GM12878 (cell line): ENCODE measurements around the gene GPR39. TPM values are rescaled to one million over a fixed set of nuclear protein-coding genes. Genes with fewer than 3 reads are reported as not detected.
A peak's percentile ranks its signal among the peaks of the same experiment; 100 is the strongest.

ENCODE experiments used
- ATAC-seq: fragments of 200-7000 bp; cut with Tn5 transposase; 3 replicates; pipeline ENCODE4 v1.9.1; 2020; ENCODE audit warnings: mild to moderate bottlenecking, moderate library complexity
- BruUV-seq: library from RNA; stranded (reverse); fragments of 400-500 nt; replicated peaks from 2 replicates; lab custom pipeline; 2021; lab: Mats Ljungman, UMichigan
- CTCF ChIA-PET: fragments of 300-600 bp; sonication (Branson Sonifier 250); formaldehyde crosslinking; extraction: SDS; loops from one replicate; lab custom pipeline; 2021; ENCODE audit warnings: inconsistent platforms; lab: Yijun Ruan, JAX
- POLR2A ChIA-PET: fragments of 350-600 bp; formaldehyde crosslinking; extraction: SDS; loops from one replicate; lab custom pipeline; 2021; ENCODE audit warnings: inconsistent platforms; lab: Charles Lee
- RAD21 ChIA-PET: fragments of 300-600 bp; sonication (Branson Sonifier 250); formaldehyde crosslinking; loops from one replicate; lab custom pipeline; 2023; ENCODE audit warnings: antibody characterized with exemption; ENCODE audit not compliant: unreplicated experiment; lab: Charles Lee
- SMC1A ChIA-PET: fragments of 300-600 bp; sonication (Branson Sonifier 250); formaldehyde crosslinking; loops from one replicate; lab custom pipeline; 2023; ENCODE audit not compliant: unreplicated experiment, uncharacterized antibody; lab: Charles Lee
- DNase-seq: peaks from one replicate; pipeline ENCODE4 v3.0.0-alpha.2; 2011; ENCODE audit warnings: low read depth, low spot score
- FAIRE-seq: peaks from 3 replicates; lab custom pipeline; 2011; peaks lifted over from hg19 to GRCh38; lab: Jason Lieb, UNC
- H2AFZ ChIP-seq: 2 replicates; pipeline ENCODE4 v1.6.0; 2011; ENCODE audit warnings: low read depth, low read length, control low read depth; ENCODE audit not compliant: control insufficient read depth
- H3K27ac ChIP-seq: 2 replicates; pipeline ENCODE4 v1.5.1; 2011; ENCODE audit warnings: control low read depth; ENCODE audit not compliant: control insufficient read depth, insufficient read depth
- H3K27me3 ChIP-seq, 2 experiments: replicated peaks in 1 of 2; 2 replicates each; pipeline versions ENCODE4 v1.6.0 to v1.6.1; 2011; ENCODE audit warnings: low read length in 1 of 2; ENCODE audit not compliant: control insufficient read depth in 2 of 2, insufficient read depth in 2 of 2
- H3K36me3 ChIP-seq, 2 experiments: 2 replicates each; pipeline ENCODE4 v1.5.1; 2011; ENCODE audit warnings: low read length in 1 of 2; ENCODE audit not compliant: control insufficient read depth in 2 of 2, insufficient read depth in 2 of 2
- H3K4me1 ChIP-seq: 2 replicates; pipeline ENCODE4 v1.6.1; 2011; ENCODE audit warnings: mild to moderate bottlenecking, low read length, moderate library complexity, mixed read lengths; ENCODE audit not compliant: control insufficient read depth, insufficient read depth
- H3K4me2 ChIP-seq: 2 replicates; pipeline ENCODE4 v1.6.0; 2011; ENCODE audit warnings: control low read depth; ENCODE audit not compliant: control insufficient read depth, insufficient read depth
- H3K4me3 ChIP-seq: fragments of 200-600 bp; sonication (generic); 2 replicates; pipeline ENCODE4 v1.5.1; 2016
- H3K79me2 ChIP-seq: 2 replicates; pipeline ENCODE4 v1.6.0; 2011; ENCODE audit warnings: low read length; ENCODE audit not compliant: control insufficient read depth, insufficient read depth
- H3K9ac ChIP-seq: 2 replicates; pipeline ENCODE4 v1.8.0; 2011; ENCODE audit warnings: low read length, control low read depth, mixed read lengths; ENCODE audit not compliant: control insufficient read depth, insufficient read depth
- H3K9me3 ChIP-seq: replicated peaks from 3 replicates; pipeline ENCODE4 v1.5.1; 2011; ENCODE audit warnings: mild to moderate bottlenecking, low read length; ENCODE audit not compliant: control insufficient read depth, insufficient read depth
- H4K20me1 ChIP-seq: 2 replicates; pipeline ENCODE4 v1.6.0; 2011; ENCODE audit not compliant: control insufficient read depth, insufficient read depth
- BHLHE40 ChIP-seq, 2 experiments: fragments of 450-650 bp in 1 of 2; IDR thresholded peaks; 2 replicates each; pipeline ENCODE4 v1.6.1; 2011 to 2017; ENCODE audit warnings: low read depth in 2 of 2, borderline replicate concordance in 1 of 2, improper control_type of control experiment in 1 of 2, low read length in 1 of 2, mild to moderate bottlenecking in 1 of 2
- BRCA1 ChIP-seq: IDR thresholded peaks from 2 replicates; pipeline ENCODE4 v1.6.1; 2011; ENCODE audit warnings: low read depth, low read length, improper control_type of control experiment
- EP300 ChIP-seq, 2 experiments: fragments of 150-350 bp in 1 of 2; IDR thresholded peaks; 2 replicates each; pipeline ENCODE4 v1.6.1; 2011 to 2012; ENCODE audit warnings: low read depth in 2 of 2, low read length in 2 of 2, borderline replicate concordance in 1 of 2, improper control_type of control experiment in 1 of 2, inconsistent platforms in 1 of 2; ENCODE audit not compliant: control insufficient read depth in 1 of 2
- GATAD2B ChIP-seq: fragments of 450-650 bp; conservative IDR thresholded peaks from 2 replicates; pipeline ENCODE4 v1.6.1; 2017; ENCODE audit warnings: low read depth, mild to moderate bottlenecking, moderate library complexity
- MEF2A ChIP-seq: IDR thresholded peaks from 2 replicates; pipeline ENCODE4 v1.6.1; 2011; ENCODE audit warnings: low read depth, mild to moderate bottlenecking, low read length, moderate library complexity; ENCODE audit not compliant: insufficient read depth
- NFIC ChIP-seq: IDR thresholded peaks from 2 replicates; pipeline ENCODE4 v1.6.1; 2012; ENCODE audit warnings: low read depth, mild to moderate bottlenecking, inconsistent platforms, low read length, moderate library complexity
- NRF1 ChIP-seq: conservative IDR thresholded peaks from 2 replicates; pipeline ENCODE4 v1.6.1; 2011; ENCODE audit warnings: mild to moderate bottlenecking, low read depth, low read length, improper control_type of control experiment
- POLR2AphosphoS5 ChIP-seq: IDR thresholded peaks from 2 replicates; pipeline ENCODE4 v1.6.1; 2011; ENCODE audit warnings: mild to moderate bottlenecking, low read length, inconsistent platforms
- SIN3A ChIP-seq: IDR thresholded peaks from 2 replicates; pipeline ENCODE4 v1.6.1; 2012; ENCODE audit warnings: low read depth, low read length, improper control_type of control experiment
- SMC3 ChIP-seq: IDR thresholded peaks from 2 replicates; pipeline ENCODE4 v1.6.1; 2011; ENCODE audit warnings: low read length, improper control_type of control experiment, borderline replicate concordance
- YBX1 ChIP-seq: fragments of 450-650 bp; IDR thresholded peaks from 2 replicates; pipeline ENCODE4 v1.6.1; 2016; ENCODE audit warnings: antibody characterized with exemption
- ZNF24 ChIP-seq: fragments of 450-650 bp; IDR thresholded peaks from 2 replicates; pipeline ENCODE4 v1.6.1; 2017; ENCODE audit warnings: antibody characterized with exemption, mild to moderate bottlenecking
- WGBS: methylation state at CpG from one replicate; pipeline ENCODE4 v1.1.6; 2016; ENCODE audit warnings: low lambda C conversion rate; ENCODE audit not compliant: insufficient replicate concordance, insufficient coverage; ENCODE audit errors: missing lambda C conversion rate; 5-methylcytosine and 5-hydroxymethylcytosine counted together
- in situ Hi-C: fragments of 300-500 bp; cut with MboI; formaldehyde crosslinking; loops from 9 replicates; pipeline ENCODE4 v1.14.3; 2018; ENCODE audit warnings: mixed read lengths
- intact Hi-C: fragments of 100-400 bp; cut with micrococcal nuclease; formaldehyde crosslinking; loops from one replicate; pipeline ENCODE4 v1.14.2; 2022; ENCODE audit not compliant: unreplicated experiment
- polyA plus RNA-seq, 11 experiments: library from polyadenylated mRNA; depleted of rRNA in 4 of 11; unstranded in 6 of 11; stranded (reverse) in 5 of 11; fragments of >200 nt; fragmentation: Nextera tagmentation in 4 of 11; fragmentation: Illumina TruSeq in 1 of 11; extraction: Ambion mirVana in 4 of 11; extraction: Trizol in 1 of 11; gene quantifications; 1 replicate in 1 of 11; 2 replicates in 10 of 11; pipeline versions ENCODE4 v1.2.1 to v1.2.3, GENCODE V29; 2011 to 2016; ENCODE audit warnings: inconsistent platforms in 2 of 11, missing spikeins in 2 of 11, low read depth in 1 of 11
- total RNA-seq, 4 experiments: library from RNA; depleted of rRNA in 3 of 4; stranded (reverse); fragments of >200 nt in 3 of 4; fragmentation: Illumina TruSeq in 1 of 4; extraction: Trizol in 1 of 4; gene quantifications; 2 replicates each; pipeline versions ENCODE4 v1.2.1 to v1.2.3, GENCODE V29; 2013 to 2021
- TF ChIP-seq, protein P1 (sequence below): fragments of 450-650 bp; IDR thresholded peaks from 2 replicates; pipeline ENCODE4 v1.6.1; 2017; ENCODE audit warnings: borderline replicate concordance
- TF ChIP-seq, protein P2 (sequence below): fragments of 450-650 bp; IDR thresholded peaks from 2 replicates; pipeline ENCODE4 v1.6.1; 2017; ENCODE audit warnings: mild to moderate bottlenecking

Gene GPR39
- total and polyA plus RNA-seq, 10 of the 15 experiments (the other 5 are each of a cell fraction or from before 2014, with no cell fraction given) = 0.05 to 0.23 TPM; not detected in 8

DNA sequence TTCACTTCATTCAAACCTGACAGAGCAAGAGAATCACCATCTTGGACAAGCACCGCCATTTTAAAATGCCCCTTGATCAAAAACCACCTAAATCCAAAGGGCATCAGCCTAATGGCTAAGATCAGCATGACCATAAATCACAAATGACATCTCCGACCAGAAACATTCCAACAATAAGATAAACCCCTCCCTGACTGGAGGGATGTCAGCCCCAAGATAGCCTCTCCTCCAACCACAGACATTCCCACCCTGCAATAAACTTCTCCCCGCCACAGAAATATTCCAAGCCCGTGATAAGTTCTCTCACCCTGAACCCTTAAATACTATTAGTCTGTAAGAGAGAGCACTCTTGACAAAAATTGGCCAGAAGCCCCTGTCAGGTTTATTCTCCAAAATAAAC is 275.0 kb downstream of the GPR39 start:
- no TSS peak for BruUV-seq
- Histone ChIP-seq H3K79me2 (no peaks in the 10 kb centered on the region), H3K9me3 (no peaks in the 10 kb centered on the region), H3K9ac (no peak overlapping the region), H3K4me2 (no peak overlapping the region), H3K4me3 (no peak overlapping the region), H3K27ac (no peak overlapping the region), H2AFZ (no peak overlapping the region), H4K20me1 (no peaks in the 10 kb centered on the region), H3K4me1 (no peaks in the 10 kb centered on the region), H3K36me3 (no peaks in the 10 kb centered on the region), H3K27me3 (no peaks in the 10 kb centered on the region)
- DNase-seq = no peak
- ChIA-PET CTCF (no interaction called here), RAD21 (no interaction called here), POLR2A (no interaction called here), SMC1A (no interaction called here)
- TF ChIP-seq BRCA1 (no peak), BHLHE40 (IDR thresholded peaks at IDR 0.05; ENCODE audit: borderline replicate concordance in 1 of 2, low read depth in 2 of 2, low read length in 1 of 2) (peak in 1 of 2 experiments; percentile 44; a peak in 1 of 4 replicates)
- ATAC-seq = no peak
- in situ Hi-C loops = no loop called here
- no peak for FAIRE-seq
- intact Hi-C loops = no loop called here
- 47% methylated on average over 4 of the region's 4 CpGs for WGBS

DNA sequence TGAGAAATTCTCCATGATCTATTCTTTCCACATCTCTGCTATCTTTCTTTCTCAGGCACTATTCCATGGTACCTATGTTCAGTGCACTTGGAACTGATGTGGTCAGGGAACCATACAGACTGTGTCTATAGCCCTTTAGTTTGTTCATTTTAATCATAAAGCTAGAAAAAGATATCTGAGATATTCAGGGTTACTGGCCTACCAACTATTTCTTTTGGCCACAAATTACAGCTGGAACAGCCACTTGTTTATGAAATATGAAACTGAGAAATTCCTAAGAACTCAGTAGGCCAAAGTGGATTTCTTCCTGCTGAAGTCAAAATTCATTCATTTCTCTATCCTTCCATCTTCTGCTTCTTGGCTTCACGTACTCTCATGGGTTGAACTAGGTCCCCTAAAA is 276.2 kb downstream of the GPR39 start:
- H3K4me1 ChIP-seq = no peaks in the 10 kb centered on the region
- FAIRE-seq = no peak
- CTCF ChIA-PET = no interaction called here
- TF ChIP-seq SMC3 (no peak), MEF2A (no peak), ZNF24 (no peak), NFIC (no peak), SIN3A (no peak), POLR2AphosphoS5 (no peak), GATAD2B (no peak), YBX1 (no peak), EP300 (IDR thresholded peaks at IDR 0.05; ENCODE audit: borderline replicate concordance in 1 of 2, control insufficient read depth in 1 of 2, low read depth in 2 of 2, low read length in 2 of 2) (no peak), NRF1 (no peak)
- TF ChIP-seq, protein P1, sequence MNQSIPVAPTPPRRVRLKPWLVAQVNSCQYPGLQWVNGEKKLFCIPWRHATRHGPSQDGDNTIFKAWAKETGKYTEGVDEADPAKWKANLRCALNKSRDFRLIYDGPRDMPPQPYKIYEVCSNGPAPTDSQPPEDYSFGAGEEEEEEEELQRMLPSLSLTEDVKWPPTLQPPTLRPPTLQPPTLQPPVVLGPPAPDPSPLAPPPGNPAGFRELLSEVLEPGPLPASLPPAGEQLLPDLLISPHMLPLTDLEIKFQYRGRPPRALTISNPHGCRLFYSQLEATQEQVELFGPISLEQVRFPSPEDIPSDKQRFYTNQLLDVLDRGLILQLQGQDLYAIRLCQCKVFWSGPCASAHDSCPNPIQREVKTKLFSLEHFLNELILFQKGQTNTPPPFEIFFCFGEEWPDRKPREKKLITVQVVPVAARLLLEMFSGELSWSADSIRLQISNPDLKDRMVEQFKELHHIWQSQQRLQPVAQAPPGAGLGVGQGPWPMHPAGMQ = no peak
- TF ChIP-seq, protein P2, sequence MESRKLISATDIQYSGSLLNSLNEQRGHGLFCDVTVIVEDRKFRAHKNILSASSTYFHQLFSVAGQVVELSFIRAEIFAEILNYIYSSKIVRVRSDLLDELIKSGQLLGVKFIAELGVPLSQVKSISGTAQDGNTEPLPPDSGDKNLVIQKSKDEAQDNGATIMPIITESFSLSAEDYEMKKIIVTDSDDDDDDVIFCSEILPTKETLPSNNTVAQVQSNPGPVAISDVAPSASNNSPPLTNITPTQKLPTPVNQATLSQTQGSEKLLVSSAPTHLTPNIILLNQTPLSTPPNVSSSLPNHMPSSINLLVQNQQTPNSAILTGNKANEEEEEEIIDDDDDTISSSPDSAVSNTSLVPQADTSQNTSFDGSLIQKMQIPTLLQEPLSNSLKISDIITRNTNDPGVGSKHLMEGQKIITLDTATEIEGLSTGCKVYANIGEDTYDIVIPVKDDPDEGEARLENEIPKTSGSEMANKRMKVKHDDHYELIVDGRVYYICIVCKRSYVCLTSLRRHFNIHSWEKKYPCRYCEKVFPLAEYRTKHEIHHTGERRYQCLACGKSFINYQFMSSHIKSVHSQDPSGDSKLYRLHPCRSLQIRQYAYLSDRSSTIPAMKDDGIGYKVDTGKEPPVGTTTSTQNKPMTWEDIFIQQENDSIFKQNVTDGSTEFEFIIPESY = no peak
- no peaks in the 10 kb centered on the region for H3K36me3 ChIP-seq
- SMC1A ChIA-PET = no interaction called here
- no peak for ATAC-seq
- H4K20me1 ChIP-seq = no peaks in the 10 kb centered on the region
- no peaks in the 10 kb centered on the region for H3K9me3 ChIP-seq
- RAD21 ChIA-PET = no interaction called here
- H3K4me2 ChIP-seq = no peak overlapping the region
- WGBS = 9% methylated on average over 1 of the region's 1 CpG
- POLR2A ChIA-PET = interaction anchor here (0.5 kb wide), 1 partner anchor 1190 kb away, joined by 3 read pairs; no protein-coding TSS in a partner anchor
- in situ Hi-C loops = no loop called here
- DNase-seq = no peak
- no peak overlapping the region for H3K27ac ChIP-seq
- H3K9ac ChIP-seq = no peak overlapping the region
- intact Hi-C loops = no loop called here
- no peak overlapping the region for H3K4me3 ChIP-seq
- no peak overlapping the region for H2AFZ ChIP-seq
- H3K79me2 ChIP-seq = no peaks in the 10 kb centered on the region
- H3K27me3 ChIP-seq = no peaks in the 10 kb centered on the region
- BruUV-seq = no TSS peak
